ENCODE measurements around the gene MRPL57. TPM values are rescaled to one million over a fixed set of nuclear protein-coding genes. Genes with fewer than 3 reads are reported as not detected.
"Not testable (repeated sequence)": the region's sequence is repeated elsewhere in the genome, so short reads cannot be mapped to it uniquely, and the experiment has no call there.

The MRPL57 gene
- total RNA-seq, 2 experiments from 2014 or later = 10.0 to 10.5 TPM

DNA sequence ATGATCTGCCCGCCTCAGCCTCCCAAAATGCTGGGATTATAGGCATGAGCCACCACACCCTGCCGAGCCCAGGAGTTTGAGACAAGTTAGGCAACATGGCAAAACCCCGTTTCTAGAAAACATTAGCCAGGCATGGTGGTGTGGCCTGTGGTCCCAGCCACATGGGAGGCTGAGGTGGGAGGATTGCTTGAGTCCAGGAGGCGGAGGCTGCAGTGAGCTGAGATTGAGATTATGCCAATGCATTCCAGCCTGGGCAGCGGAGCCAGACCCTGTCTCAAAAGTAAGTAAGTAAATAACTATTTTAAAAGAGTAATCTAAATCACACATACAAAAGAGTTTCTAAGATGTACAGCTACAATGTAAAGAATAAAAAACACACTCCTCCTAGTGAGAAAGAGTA, 42.0 kb upstream of the MRPL57 start:
- Mint-ChIP-seq H3K4me1 (ENCODE audit: low read depth) (peaks cover 6% of the 10 kb centered on the region), H3K9me3 (no peaks in the 10 kb centered on the region), H3K4me3 (no peak overlapping the region), H3K27me3 (peaks cover 28% of the 10 kb centered on the region), H3K36me3 (ENCODE audit: low read depth) (no peaks in the 10 kb centered on the region), H3K27ac (no peak overlapping the region)
- Histone ChIP-seq H3K36me3 (ENCODE audit: insufficient read depth, low read length) (no peaks in the 10 kb centered on the region), H3K9me3 (ENCODE audit: control insufficient read depth in 1 of 2, insufficient read depth in 1 of 2, low read length in 2 of 2) (no peaks in the 10 kb centered on the region), H3K4me3 (ENCODE audit: low read length) (no peak overlapping the region), H3K27me3 (ENCODE audit: control insufficient read depth in 1 of 2, insufficient read depth in 2 of 2, low read length in 2 of 2) (peaks cover 0 to 2% of the 10 kb centered on the region in 2 experiments), H3K27ac (ENCODE audit: low read depth in 1 of 2, low read length in 2 of 2) (no peak overlapping the region), H3K4me1 (ENCODE audit: insufficient read depth, low read length) (no peaks in the 10 kb centered on the region)
- TF ChIP-seq CTCF (IDR thresholded peaks at IDR 0.05) = no peak
- CTCF ChIA-PET = no interaction called here
- no peak for ATAC-seq (ENCODE audit: poor library complexity)
- no peak for DNase-seq
- intact Hi-C loops (cut with DNase I, micrococcal nuclease) = loop anchor here in 1 of 2 experiments (5.0 kb wide), 1 partner anchor 192 kb away; no protein-coding TSS in a partner anchor
- POLR2A ChIA-PET = no interaction called here

- H3K9me3 Mint-ChIP-seq; H3K4me3 Mint-ChIP-seq; H3K27me3 ChIP-seq (ENCODE audit: control insufficient read depth in 1 of 2, insufficient read depth in 2 of 2, low read length in 2 of 2); H3K27ac Mint-ChIP-seq; ATAC-seq (ENCODE audit: poor library complexity); DNase-seq; H3K9me3 ChIP-seq (ENCODE audit: control insufficient read depth in 1 of 2, insufficient read depth in 1 of 2, low read length in 2 of 2); H3K36me3 ChIP-seq (ENCODE audit: insufficient read depth, low read length); CTCF ChIA-PET; H3K4me3 ChIP-seq (ENCODE audit: low read length); H3K4me1 ChIP-seq (ENCODE audit: insufficient read depth, low read length); POLR2A ChIA-PET; H3K27ac ChIP-seq (ENCODE audit: low read depth in 1 of 2, low read length in 2 of 2): not testable (repeated sequence)
- Mint-ChIP-seq H3K27me3 (peaks cover 23% of the 10 kb centered on the region), H3K4me1 (ENCODE audit: low read depth) (peaks cover 17% of the 10 kb centered on the region), H3K36me3 (ENCODE audit: low read depth) (peaks cover 11% of the 10 kb centered on the region)
- intact Hi-C loops (cut with DNase I, micrococcal nuclease) = loop anchor here in 1 of 2 experiments (2.0 to 5.0 kb wide), 4 partner anchors 21 to 536 kb away; partner anchors contain the start of genes FGF9, MICU2 and XPO4
Observed at GRCh38 chr13:21135833-21136232, 40.6 kb upstream of the MRPL57 start.

GRCh38 chr13:21137696-21138095, 38.8 kb upstream of the MRPL57 start:
- ATAC-seq (ENCODE audit: poor library complexity) = no peak
- intact Hi-C loops (cut with DNase I, micrococcal nuclease) = loop anchor here in 1 of 2 experiments (2.0 to 5.0 kb wide), 4 partner anchors 23 to 535 kb away; partner anchors contain the start of genes FGF9, MICU2 and XPO4
- H3K4me3 Mint-ChIP-seq = no peak overlapping the region

More at GRCh38 chr13:21137696-21138095, 38.8 kb upstream of the MRPL57 start:
- no peaks in the 10 kb centered on the region for H3K9me3 ChIP-seq (ENCODE audit: control insufficient read depth in 1 of 2, insufficient read depth in 1 of 2, low read length in 2 of 2)
- Mint-ChIP-seq H3K27ac (no peak overlapping the region), H3K27me3 (peaks cover 20% of the 10 kb centered on the region), H3K4me1 (ENCODE audit: low read depth) (peaks cover 27% of the 10 kb centered on the region), H3K9me3 (no peaks in the 10 kb centered on the region), H3K36me3 (ENCODE audit: low read depth) (peaks cover 20% of the 10 kb centered on the region)
- peaks cover 4% of the 10 kb centered on the region for H3K36me3 ChIP-seq (ENCODE audit: insufficient read depth, low read length)
- DNase-seq = peak in 1 of 14 experiments; percentile 18
- POLR2A ChIA-PET = no interaction called here
- no peak overlapping the region for H3K4me3 ChIP-seq (ENCODE audit: low read length)
- CTCF ChIA-PET = no interaction called here
- H3K27me3 ChIP-seq (ENCODE audit: control insufficient read depth in 1 of 2, insufficient read depth in 2 of 2, low read length in 2 of 2) = peaks cover 0 to 2% of the 10 kb centered on the region in 2 experiments
- no peak for TF ChIP-seq CTCF (IDR thresholded peaks at IDR 0.05)
- H3K4me1 ChIP-seq (ENCODE audit: insufficient read depth, low read length) = peaks cover 19% of the 10 kb centered on the region
- H3K27ac ChIP-seq (ENCODE audit: low read depth in 1 of 2, low read length in 2 of 2) = no peak overlapping the region

Measured in CD4-positive, alpha-beta T cell (primary cell).